Stimulated activated naive CD8-positive, alpha-beta T cell treated with anti-CD3 and anti-CD28 coated beads, Interleukin-15, amount 100 ng/mL, for 72 hours (primary cell): Measurements from ENCODE around the gene MCEMP1.

Source experiments
- ATAC-seq: fragments of 150-1000 bp; cut with Tn5 transposase; 2 replicates; pipeline ENCODE4 v1.10.0; 2021; ENCODE audit warnings: mild to moderate bottlenecking, moderate library complexity
- DNase-seq, 2 donors: peaks; one replicate each; pipeline ENCODE4 v3.0.0; 2021 to 2022
- H3K27ac Mint-ChIP-seq, 2 donors: one replicate each; pipeline ENCODE4 v1.8.0; 2022; ENCODE audit warnings: mild to moderate bottlenecking in 2 of 2, mixed read lengths in 2 of 2, moderate library complexity in 2 of 2
- H3K27me3 Mint-ChIP-seq: one replicate; pipeline ENCODE4 v1.8.0; 2022; ENCODE audit warnings: mixed read lengths
- H3K4me1 Mint-ChIP-seq: one replicate; pipeline ENCODE4 v1.8.0; 2022; ENCODE audit warnings: mild to moderate bottlenecking, mixed read lengths
- H3K4me3 Mint-ChIP-seq, 2 donors: one replicate each; pipeline ENCODE4 v1.8.0; 2022; ENCODE audit warnings: mild to moderate bottlenecking in 2 of 2, mixed read lengths in 2 of 2, moderate library complexity in 1 of 2
- H3K9me3 Mint-ChIP-seq, 2 donors: one replicate each; pipeline ENCODE4 v1.8.0; 2022; ENCODE audit warnings: mixed read lengths in 2 of 2

MCEMP1 gene

DNA sequence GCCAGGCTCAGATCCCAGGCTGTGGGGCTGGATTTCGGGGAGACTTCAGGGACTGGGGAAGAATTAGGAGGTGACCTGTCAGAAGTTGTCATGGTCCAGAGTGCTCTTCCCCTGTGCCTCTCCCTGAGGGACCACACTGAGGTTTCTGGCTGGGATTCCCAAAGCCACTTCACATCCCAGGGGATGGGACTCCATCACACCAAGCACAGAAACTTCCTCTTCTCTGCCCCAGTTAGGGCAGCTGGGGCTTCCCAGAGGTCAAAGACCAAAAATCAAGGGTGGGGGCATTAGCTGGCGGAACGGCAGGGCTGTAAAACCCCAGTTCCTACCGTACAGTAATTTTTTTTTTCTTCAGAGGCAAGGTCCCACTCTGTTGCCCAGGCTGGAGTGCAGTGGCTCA lies 17.6 kb downstream of the MCEMP1 start:
- Mint-ChIP-seq H3K9me3 (no peaks in the 10 kb centered on the region), H3K27ac (no peak overlapping the region), H3K4me1 (peaks cover 22% of the 10 kb centered on the region), H3K4me3 (no peak overlapping the region), H3K27me3 (peaks cover 17% of the 10 kb centered on the region)
- DNase-seq (no peak), ATAC-seq (no peak)

DNA sequence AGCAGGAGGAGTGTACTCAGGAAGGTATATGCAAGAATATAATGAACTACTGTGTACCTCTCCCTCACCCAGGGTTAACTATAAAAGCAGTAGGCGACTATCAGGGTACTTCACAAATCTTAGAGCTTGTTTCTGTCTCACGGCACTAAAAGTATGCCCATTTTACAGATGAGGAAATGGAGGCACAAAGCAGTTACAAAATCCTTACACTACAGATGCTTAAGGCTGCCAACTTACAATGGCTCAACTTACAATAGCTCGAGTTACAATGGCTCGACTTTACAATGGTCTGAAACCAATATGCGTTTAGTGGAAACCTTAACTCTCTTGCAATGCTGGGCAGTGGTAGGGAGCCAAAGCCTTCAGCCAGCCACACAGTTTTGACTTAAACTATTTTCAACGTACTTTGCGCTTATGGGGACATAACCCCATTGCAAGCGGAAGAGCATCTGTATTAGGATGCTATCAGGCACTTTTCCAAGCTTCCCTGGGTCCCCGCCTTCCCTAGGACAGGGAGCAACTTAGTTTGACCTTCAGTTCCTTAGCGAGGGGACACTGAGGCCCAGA lies 20.9 kb downstream of the MCEMP1 start:
- Mint-ChIP-seq H3K27me3 (peaks cover 17% of the 10 kb centered on the region), H3K4me1 (peaks cover 46% of the 10 kb centered on the region), H3K27ac (no peak overlapping the region), H3K4me3 (peak overlapping the region in 1 of 2 donors; percentile 73), H3K9me3 (no peaks in the 10 kb centered on the region)
- no peak for ATAC-seq
- no peak for DNase-seq

DNA sequence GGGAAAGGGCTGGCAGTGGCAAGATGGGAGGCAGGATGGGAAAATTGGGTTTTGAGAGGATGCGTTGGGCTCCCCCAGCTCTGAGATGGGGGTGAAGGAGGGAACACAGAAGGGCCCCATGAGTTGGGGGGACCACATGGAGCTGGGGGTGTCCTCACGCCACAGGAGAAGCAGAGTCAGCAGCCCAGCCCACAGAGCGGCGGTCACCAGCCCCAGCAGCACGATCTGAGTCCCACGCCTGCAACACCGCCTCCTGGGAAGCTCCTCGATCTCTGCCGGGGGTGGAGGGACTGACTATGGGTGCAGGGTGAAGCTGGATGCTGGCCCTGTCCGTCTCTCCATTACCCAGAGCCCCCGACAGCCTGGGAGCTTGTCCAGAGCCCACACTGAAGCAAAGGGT lies 21.7 kb downstream of the MCEMP1 start:
- H3K27me3 Mint-ChIP-seq: peaks cover 21% of the 10 kb centered on the region
- no peak for ATAC-seq
- no peaks in the 10 kb centered on the region for H3K9me3 Mint-ChIP-seq
- no peak for DNase-seq
- peaks cover 54% of the 10 kb centered on the region for H3K4me1 Mint-ChIP-seq
- peak overlapping the region; percentile 64 to 73 for H3K4me3 Mint-ChIP-seq
- H3K27ac Mint-ChIP-seq: peak overlapping the region in 1 of 2 donors; percentile 79

DNA sequence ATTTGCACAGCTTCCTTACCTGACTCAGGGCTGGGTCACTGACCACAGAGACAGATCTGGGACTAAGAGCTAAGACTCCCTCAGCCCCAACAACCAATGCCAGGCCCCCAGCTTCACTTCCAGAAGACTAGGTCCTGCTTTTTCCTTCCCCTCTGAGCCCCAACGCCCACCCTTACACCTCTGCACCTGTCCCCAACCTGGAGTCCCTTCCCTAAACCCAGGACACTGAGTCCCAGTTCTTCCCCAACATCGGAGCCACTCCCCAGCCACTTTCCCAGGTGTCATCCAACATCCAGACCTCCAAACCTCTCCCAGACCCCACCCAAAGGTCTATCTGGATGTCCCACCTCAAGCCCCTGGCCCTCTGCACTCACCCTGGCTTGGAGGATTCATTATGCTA lies 22.1 kb downstream of the MCEMP1 start:
- H3K27ac Mint-ChIP-seq: peak overlapping the region; percentile 21 to 79
- H3K4me3 Mint-ChIP-seq: peak overlapping the region; percentile 64 to 73
- H3K27me3 Mint-ChIP-seq: peaks cover 25% of the 10 kb centered on the region
- DNase-seq (no peak), ATAC-seq (peak; percentile 5)
- no peaks in the 10 kb centered on the region for H3K9me3 Mint-ChIP-seq
- peaks cover 58% of the 10 kb centered on the region for H3K4me1 Mint-ChIP-seq

DNA sequence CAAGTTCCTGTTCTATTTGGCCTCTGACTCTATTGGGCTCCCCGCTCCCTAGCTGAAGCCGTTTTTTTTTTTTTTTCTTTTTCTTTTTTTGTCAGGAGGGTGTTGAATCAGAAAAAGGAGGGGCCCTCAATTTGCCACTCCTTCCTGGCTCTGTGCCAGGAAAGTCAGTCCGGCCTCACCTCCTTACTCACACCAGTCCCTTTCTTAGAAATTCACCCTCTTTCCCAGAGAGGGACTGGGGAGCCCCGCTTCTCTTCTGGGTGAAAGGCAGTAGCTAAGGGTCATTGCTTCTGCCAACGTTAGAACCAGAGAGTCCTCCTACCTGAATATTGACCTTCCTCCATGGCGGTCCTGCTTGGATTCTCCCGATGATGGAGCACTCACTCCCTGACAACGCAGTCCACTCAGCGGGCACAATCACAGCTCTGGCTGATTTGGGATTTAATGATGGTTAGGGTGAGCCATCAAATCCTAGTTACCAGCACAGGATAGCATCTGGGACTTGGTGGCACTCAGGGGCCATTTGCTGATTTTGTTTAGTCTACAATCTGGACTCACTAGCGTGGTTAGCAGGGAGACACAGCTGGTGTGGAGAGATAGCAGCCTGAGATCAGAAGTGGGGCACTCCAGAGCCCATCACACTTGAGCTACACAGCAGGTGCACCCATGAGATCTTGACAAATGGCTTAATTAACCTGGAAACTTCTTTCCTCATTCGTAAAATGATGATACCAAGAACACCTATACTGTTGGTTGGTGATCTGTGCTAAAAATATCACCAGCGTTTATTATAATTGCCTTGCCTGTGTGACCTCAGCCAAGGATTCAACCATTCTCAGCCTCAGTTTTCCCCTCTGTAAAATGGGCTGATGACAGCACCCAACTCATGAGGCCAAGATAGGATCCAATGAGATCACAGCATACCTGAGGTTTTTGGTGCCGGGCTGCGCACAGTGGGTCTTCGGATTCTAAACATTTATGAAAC lies 22.8 kb downstream of the MCEMP1 start:
- peaks cover 27% of the 10 kb centered on the region for H3K27me3 Mint-ChIP-seq
- peak overlapping the region; percentile 64 to 73 for H3K4me3 Mint-ChIP-seq
- H3K4me1 Mint-ChIP-seq: peaks cover 65% of the 10 kb centered on the region
- H3K9me3 Mint-ChIP-seq: no peaks in the 10 kb centered on the region
- H3K27ac Mint-ChIP-seq: peak overlapping the region; percentile 21 to 79
- DNase-seq (peak in 1 of 2 donors; percentile 78), ATAC-seq (peak; percentile 83)

DNA sequence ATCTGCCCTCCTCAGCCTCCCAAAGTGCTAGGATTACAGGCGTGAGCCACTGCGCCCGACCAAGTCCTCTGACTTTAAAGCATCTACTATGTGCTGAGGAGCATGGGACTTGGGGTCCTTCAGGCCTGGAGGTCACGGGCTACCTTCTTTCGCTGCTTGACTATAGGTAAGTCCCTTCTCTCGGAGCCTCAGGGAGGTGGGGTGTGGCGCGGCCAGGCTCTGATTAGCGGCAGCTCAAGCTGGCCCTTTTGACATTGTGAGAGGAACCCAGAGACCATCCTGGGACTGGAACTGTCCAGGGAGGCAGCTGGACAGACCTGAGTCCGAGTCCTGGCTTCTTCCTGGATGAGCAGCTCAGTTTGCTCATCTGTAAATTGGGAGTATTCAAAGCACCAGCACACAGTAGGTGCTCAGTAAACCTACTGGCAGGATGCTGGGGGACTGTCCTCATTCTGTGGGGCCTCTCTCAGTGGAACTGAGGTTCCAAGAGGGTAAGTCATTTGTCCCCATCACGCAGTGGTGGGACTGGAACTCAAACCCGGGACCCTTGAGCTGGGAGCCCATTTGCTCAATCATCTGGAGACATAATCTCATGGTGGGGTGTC lies 24.3 kb downstream of the MCEMP1 start:
- Mint-ChIP-seq H3K27ac (no peak overlapping the region), H3K4me1 (peaks cover 80% of the 10 kb centered on the region), H3K9me3 (no peaks in the 10 kb centered on the region), H3K4me3 (no peak overlapping the region), H3K27me3 (peaks cover 27% of the 10 kb centered on the region)
- DNase-seq (no peak), ATAC-seq (no peak)

DNA sequence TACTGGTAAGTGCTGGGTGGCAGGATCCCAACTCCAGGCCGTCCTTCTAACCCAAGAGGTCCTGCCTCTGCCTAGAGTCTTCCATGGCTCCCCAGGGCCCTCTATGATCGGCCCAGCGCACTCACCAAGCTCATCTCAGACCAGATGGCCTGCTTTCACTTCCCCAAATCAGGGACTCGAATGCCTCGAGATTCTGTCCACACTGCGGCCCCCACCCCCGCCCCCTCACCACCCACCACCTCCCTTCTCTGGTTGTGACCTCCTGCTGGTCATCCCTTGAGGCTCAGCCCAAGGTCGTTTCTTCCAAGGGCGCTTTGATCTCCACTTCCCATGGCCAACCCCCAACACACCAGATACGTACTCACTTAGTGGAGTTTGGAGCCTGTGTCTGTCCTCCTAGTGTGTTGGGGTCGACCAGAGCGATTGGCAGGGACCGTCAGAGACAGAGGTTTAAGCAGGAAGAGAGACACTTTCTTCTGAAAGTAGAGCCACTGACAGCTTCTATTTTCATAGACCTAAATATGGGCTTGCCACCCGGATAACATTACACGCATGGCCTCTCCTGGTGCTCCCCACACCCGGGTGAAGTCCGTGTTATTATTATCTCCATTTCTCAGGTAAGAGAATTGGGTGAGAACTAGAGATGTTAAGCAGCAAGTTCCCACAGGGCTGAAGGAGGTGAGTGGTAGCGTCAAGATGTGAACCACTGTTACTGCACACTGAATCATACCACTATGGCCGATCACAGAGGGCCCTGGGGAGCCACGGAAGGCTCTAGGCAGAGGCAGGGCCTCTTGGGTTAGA lies 25.0 kb downstream of the MCEMP1 start, which contains the start of gene FCER2:
TSS of gene FCER2 (minus strand) at position 478 of the 804 bp plus-strand sequence. CDS start 2,371 bp downstream, outside the sequence.
- Mint-ChIP-seq H3K9me3 (no peaks in the 10 kb centered on the region), H3K27me3 (peaks cover 22% of the 10 kb centered on the region), H3K4me1 (peaks cover 87% of the 10 kb centered on the region), H3K27ac (peak within 1 kb of the TSS in 1 of 2 donors; percentile 49), H3K4me3 (no peak within 1 kb of the TSS)
- ATAC-seq (no peak), DNase-seq (no peak)

DNA sequence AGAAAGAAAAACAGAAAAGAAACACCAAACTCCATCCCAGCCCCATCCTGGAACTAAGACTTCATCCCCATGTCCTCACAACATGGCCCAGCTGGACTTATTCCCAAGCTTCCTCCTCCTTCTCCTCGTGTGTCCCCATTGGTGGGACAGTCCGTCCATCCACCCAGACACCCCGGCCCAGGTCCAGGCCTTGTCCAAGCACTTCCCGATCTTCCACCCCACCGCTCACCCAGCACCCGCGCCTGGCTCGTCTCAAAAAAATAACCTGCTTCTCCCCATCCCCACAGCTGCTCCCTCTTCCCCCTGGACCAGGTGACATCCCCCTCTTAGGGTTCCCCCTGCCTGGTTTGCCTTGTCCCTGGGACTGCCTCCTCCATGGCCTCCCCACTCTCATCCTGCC lies 26.4 kb downstream of the MCEMP1 start:
- Mint-ChIP-seq H3K9me3 (no peaks in the 10 kb centered on the region), H3K4me1 (peaks cover 85% of the 10 kb centered on the region), H3K27ac (peak overlapping the region in 1 of 2 donors; percentile 24), H3K4me3 (no peak overlapping the region), H3K27me3 (peaks cover 17% of the 10 kb centered on the region)
- ATAC-seq (no peak), DNase-seq (no peak)

DNA sequence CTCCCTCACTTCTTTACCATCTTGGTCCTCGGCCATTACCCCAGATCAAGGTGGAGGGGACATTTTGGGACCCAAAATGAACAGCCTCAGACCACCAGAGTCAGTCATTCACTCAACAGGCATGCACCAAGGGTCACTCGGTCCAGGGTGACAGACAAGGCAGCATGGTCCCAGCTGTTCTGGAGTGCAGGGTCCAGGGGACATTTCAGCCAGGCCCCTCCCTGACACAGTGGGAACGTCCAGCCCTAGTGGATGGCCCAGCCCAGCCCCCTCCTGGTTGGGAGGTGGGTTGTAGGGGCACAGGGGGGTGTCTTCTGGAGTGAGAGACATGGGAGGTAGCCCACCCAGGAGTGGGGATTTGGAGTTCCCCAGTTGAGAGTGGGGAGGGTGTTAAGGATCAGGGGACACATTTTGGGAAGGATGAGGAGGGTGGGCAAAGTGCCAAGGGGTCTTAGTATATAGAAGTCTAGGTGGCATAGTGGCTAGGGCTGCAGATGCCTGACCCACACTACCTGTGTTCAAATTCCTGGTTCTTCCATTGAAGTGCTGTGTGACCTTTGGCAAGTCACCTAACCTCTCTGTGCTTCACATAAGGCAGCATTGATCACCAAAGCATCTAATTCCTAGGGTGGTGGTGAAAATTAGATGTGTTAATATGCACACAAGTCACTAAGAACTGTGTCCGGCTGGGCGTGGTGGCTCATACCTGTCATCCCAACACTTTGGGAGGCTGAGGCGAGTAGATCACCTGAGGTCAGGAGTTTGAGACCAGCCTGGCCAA lies 27.6 kb downstream of the MCEMP1 start:
- Mint-ChIP-seq H3K9me3 (no peaks in the 10 kb centered on the region), H3K27ac (no peak overlapping the region), H3K4me1 (peaks cover 78% of the 10 kb centered on the region), H3K4me3 (no peak overlapping the region), H3K27me3 (peaks cover 10% of the 10 kb centered on the region)
- DNase-seq (no peak), ATAC-seq (no peak)

DNA sequence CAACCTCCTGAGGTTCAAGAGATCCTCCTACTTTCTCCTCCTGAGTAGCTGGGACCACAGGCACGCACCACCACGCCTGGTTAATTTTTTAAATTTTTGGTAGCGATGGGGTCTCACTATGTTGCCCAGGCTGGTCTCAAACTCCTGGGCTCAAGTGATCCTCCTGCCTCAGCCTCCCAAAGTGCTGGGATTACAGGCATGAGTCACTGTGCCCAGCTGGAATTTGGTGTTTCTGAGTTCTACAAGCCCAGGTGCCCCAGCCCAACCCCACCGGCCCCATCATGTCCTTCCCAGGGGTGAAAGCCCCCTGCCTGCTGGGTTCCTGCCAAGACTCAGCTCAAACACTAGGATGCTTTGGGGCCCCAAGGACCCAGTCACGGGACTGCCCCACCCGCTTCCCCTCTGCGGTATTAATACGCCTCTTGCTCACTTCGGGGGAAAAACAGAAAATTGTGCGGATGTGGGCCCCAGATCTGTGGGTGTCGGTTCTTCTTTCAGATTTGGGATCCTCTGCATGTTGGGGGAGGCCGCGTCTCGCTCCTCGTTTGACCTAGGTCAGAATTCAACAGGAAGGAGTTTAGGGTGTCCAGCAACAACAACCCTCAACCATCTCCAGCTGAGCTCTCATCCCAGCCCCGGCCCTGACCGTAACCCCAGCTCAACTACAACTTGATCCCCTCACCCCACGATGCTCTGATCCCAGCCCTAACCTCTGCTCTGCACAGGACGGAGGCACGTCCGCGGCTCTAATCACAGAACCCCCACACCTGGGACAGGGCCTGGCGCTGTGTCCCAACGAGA lies 28.7 kb downstream of the MCEMP1 start:
- peak; percentile 77 to 85 for DNase-seq
- H3K9me3 Mint-ChIP-seq: no peaks in the 10 kb centered on the region
- peak overlapping the region; percentile 59 to 72 for H3K4me3 Mint-ChIP-seq
- peak overlapping the region; percentile 35 to 56 for H3K27ac Mint-ChIP-seq
- H3K27me3 Mint-ChIP-seq: peaks cover 10% of the 10 kb centered on the region
- peak; percentile 97 for ATAC-seq
- peaks cover 75% of the 10 kb centered on the region for H3K4me1 Mint-ChIP-seq

DNA sequence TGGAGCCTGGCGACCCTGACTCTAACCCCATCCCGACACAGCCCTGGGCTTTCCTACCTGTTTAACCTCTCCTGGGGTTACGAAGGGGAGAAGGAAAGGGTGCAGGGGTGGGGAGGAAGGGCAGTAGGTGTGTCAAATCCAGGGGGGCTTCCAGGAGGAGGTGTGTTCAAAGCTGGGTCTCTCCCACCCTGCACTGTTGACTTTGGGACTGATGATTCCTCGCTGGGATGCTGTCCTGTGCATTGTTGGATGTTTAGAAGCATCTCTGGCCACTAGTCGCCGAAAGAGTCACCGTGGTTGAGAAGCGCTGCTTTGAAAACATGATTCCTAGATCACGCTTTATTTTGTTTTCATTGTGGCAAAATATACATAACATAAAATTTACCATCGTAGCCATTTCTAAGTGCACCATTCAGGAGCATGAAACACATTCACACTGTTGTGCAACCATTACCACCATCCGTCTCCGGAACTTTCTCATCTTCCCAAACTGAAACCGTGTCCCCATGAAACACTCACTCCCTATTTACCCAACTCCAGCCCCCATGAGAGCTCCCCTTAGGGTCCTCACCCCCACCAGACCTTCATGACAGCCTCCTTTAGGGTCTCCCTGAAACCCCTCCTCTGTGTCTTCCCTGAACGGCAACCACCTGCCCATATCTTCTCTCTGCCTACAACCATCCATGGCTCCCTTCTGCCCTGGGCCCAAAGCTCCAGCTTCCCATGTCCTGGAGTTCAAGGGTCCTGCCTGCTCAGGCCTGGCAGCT lies 29.5 kb downstream of the MCEMP1 start:
- no peak for ATAC-seq
- Mint-ChIP-seq H3K4me3 (peak overlapping the region; percentile 59 to 72), H3K9me3 (no peaks in the 10 kb centered on the region), H3K4me1 (peaks cover 78% of the 10 kb centered on the region), H3K27ac (peak overlapping the region; percentile 10 to 56), H3K27me3 (peaks cover 10% of the 10 kb centered on the region)
- DNase-seq: no peak

DNA sequence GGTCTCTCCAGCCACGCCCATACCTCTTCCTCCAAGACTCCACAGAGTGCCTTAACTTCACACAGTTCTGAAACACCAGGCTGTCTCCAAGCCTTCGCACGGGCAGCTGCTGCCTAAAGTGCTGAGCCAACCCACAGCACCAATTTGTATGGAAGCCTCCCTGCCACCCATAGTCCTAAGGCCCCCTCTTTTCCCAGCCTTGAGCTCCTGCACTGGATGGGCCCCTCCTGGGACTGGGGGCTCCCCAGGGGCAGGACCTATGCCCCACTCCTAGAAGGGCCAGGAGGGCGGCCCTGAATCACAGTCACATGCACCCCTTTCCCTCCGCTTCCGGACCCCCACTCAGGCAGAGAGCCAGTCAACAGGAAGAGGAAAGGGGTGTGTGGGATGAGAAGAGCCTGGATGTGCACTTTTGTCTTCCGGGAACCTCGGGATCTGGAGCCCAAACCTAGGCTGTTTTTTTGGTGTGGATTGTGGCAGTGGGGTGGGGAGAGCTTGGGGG lies 30.1 kb downstream of the MCEMP1 start:
- Mint-ChIP-seq H3K4me3 (peak overlapping the region; percentile 1 to 57), H3K27me3 (peaks cover 10% of the 10 kb centered on the region), H3K27ac (peak overlapping the region in 1 of 2 donors; percentile 84), H3K4me1 (peaks cover 74% of the 10 kb centered on the region), H3K9me3 (no peaks in the 10 kb centered on the region)
- DNase-seq (no peak), ATAC-seq (no peak)

DNA sequence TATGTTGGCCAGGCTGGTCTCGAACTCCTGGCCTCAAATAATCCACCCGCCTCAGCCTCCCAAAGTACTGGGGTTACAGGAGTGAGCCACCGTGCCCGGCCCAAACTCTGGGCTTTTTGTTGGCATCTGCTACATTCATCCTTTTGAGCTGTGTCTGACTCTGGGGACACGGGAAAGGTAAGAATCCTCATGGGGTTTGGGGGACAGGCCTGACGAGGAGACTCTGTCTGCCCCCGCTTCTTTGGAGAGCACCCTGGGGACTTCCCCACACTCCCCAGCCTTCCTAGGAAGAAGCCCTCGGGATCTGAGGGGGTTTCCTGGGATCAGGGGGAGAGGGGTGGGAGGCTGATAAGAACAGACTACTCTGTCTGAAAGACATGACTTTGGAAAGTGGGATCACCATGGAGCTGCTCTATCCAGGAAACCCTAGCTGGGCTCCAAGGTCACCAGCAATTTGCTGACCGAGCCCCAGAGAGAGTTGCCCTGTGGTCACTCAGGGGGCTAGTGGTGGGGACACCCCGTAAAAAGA lies 33.1 kb downstream of the MCEMP1 start:
- Mint-ChIP-seq H3K27me3 (no peaks in the 10 kb centered on the region), H3K27ac (no peak overlapping the region), H3K9me3 (no peaks in the 10 kb centered on the region), H3K4me3 (no peak overlapping the region), H3K4me1 (peaks cover 62% of the 10 kb centered on the region)
- ATAC-seq (no peak), DNase-seq (no peak)
